ENCODE measurements around the gene DDC. TPM values are rescaled to one million over a fixed set of nuclear protein-coding genes. Genes with fewer than 3 reads are reported as not detected.

Gene DDC
- total RNA-seq, 1 experiment from 2014 or later: not detected

- Histone ChIP-seq H3K9me2 (ENCODE audit: insufficient read depth) (no peaks in the 10 kb centered on the region), H3K4me1 (ENCODE audit: control insufficient read depth in 1 of 2, insufficient read depth in 2 of 2, low read length in 2 of 2) (no peaks in the 10 kb centered on the region), H3K9ac (ENCODE audit: low read length) (no peak overlapping the region), H3K27me3 (ENCODE audit: insufficient read depth, low read length) (peaks cover 16% of the 10 kb centered on the region), H3K27ac (ENCODE audit: low read depth, low read length) (no peak overlapping the region), H2AFZ (ENCODE audit: low read depth, low read length, poor library complexity, severe bottlenecking) (no peak overlapping the region), H3K79me2 (ENCODE audit: insufficient read depth, low read length) (no peaks in the 10 kb centered on the region), H3K4me2 (ENCODE audit: low read length) (no peak overlapping the region), H3K4me3 (replicated peaks in 1 of 2; ENCODE audit: low read depth in 1 of 2, low read length in 2 of 2) (no peak overlapping the region), H4K20me1 (ENCODE audit: insufficient read depth) (no peaks in the 10 kb centered on the region), H3K36me3 (ENCODE audit: control insufficient read depth in 1 of 2, insufficient read depth in 2 of 2, low read length in 2 of 2) (no peaks in the 10 kb centered on the region), H3K9me3 (ENCODE audit: control insufficient read depth in 1 of 2, insufficient read depth in 1 of 2, low read depth in 1 of 2, low read length in 2 of 2) (no peaks in the 10 kb centered on the region)
- CTCF ChIA-PET: no interaction called here
- ATAC-seq (no peak), DNase-seq (ENCODE audit: low read depth, low spot score) (no peak)
- RAD21 ChIA-PET (ENCODE audit: low non-redundant PET in 1 of 2, low total read pairs in 2 of 2, uncharacterized antibody in 2 of 2, unreplicated experiment in 2 of 2): no interaction called here
- TF ChIP-seq ZNF274 (IDR thresholded peaks at IDR 0.05; ENCODE audit: low read depth, low read length) (no peak), REST (IDR thresholded peaks at IDR 0.05; ENCODE audit: low read depth) (no peak), JUND (IDR thresholded peaks at IDR 0.05) (no peak), SIN3A (IDR thresholded peaks at IDR 0.05; ENCODE audit: low read depth) (no peak), CBX3 (IDR thresholded peaks at IDR 0.05; ENCODE audit: low read depth) (no peak)
- POLR2A ChIA-PET: no interaction called here
- intact Hi-C loops (cut with micrococcal nuclease): no loop called here
- BruUV-seq (replicated peaks): no TSS peak
These were observed 772 bp upstream of the DDC start for GRCh38 chr7:50565977-50566376.

GRCh38 chr7:50565559-50565916, 333 bp upstream of the DDC start:
- intact Hi-C loops (cut with micrococcal nuclease): no loop called here
- POLR2A ChIA-PET: no interaction called here

More at GRCh38 chr7:50565559-50565916, 333 bp upstream of the DDC start:
- Histone ChIP-seq H3K79me2 (ENCODE audit: insufficient read depth, low read length) (no peaks in the 10 kb centered on the region), H4K20me1 (ENCODE audit: insufficient read depth) (no peaks in the 10 kb centered on the region), H3K9me2 (ENCODE audit: insufficient read depth) (no peaks in the 10 kb centered on the region), H2AFZ (ENCODE audit: low read depth, low read length, poor library complexity, severe bottlenecking) (no peak overlapping the region), H3K4me1 (ENCODE audit: control insufficient read depth in 1 of 2, insufficient read depth in 2 of 2, low read length in 2 of 2) (no peaks in the 10 kb centered on the region), H3K9ac (ENCODE audit: low read length) (no peak overlapping the region), H3K4me2 (ENCODE audit: low read length) (no peak overlapping the region), H3K9me3 (ENCODE audit: control insufficient read depth in 1 of 2, insufficient read depth in 1 of 2, low read depth in 1 of 2, low read length in 2 of 2) (no peaks in the 10 kb centered on the region), H3K27ac (ENCODE audit: low read depth, low read length) (no peak overlapping the region), H3K36me3 (ENCODE audit: control insufficient read depth in 1 of 2, insufficient read depth in 2 of 2, low read length in 2 of 2) (no peaks in the 10 kb centered on the region), H3K27me3 (ENCODE audit: insufficient read depth, low read length) (peaks cover 16% of the 10 kb centered on the region), H3K4me3 (replicated peaks in 1 of 2; ENCODE audit: low read depth in 1 of 2, low read length in 2 of 2) (no peak overlapping the region)
- no peak for TF ChIP-seq ZFX (IDR thresholded peaks at IDR 0.05)
- no peak for TF ChIP-seq EZH2phosphoT487 (IDR thresholded peaks at IDR 0.05; ENCODE audit: borderline replicate concordance)
- TF ChIP-seq CEBPB (IDR thresholded peaks at IDR 0.05; ENCODE audit: low read depth): no peak
- no peak for TF ChIP-seq CBX3 (IDR thresholded peaks at IDR 0.05; ENCODE audit: low read depth)
- no peak for TF ChIP-seq YY1 (IDR thresholded peaks at IDR 0.05; ENCODE audit: extremely low read depth, insufficient replicate concordance, low read depth, low read length)
- no peak for TF ChIP-seq REST (IDR thresholded peaks at IDR 0.05; ENCODE audit: low read depth)
- no peak for TF ChIP-seq RAD21 (IDR thresholded peaks at IDR 0.05; ENCODE audit: low read depth)
- TF ChIP-seq POLR2A (IDR thresholded peaks at IDR 0.05; ENCODE audit: borderline replicate concordance, extremely low read depth, insufficient read depth, insufficient read length): no peak
- TF ChIP-seq CTCF (IDR thresholded peaks at IDR 0.05 in 2 of 3, conservative IDR thresholded peaks at IDR 0.05 in 1 of 3; ENCODE audit: borderline replicate concordance in 1 of 3, insufficient read depth in 1 of 3, low read depth in 2 of 3, low read length in 2 of 3): no peak
- no peak for TF ChIP-seq SP1 (IDR thresholded peaks at IDR 0.05; ENCODE audit: low read depth)
- TF ChIP-seq SIN3A (IDR thresholded peaks at IDR 0.05; ENCODE audit: low read depth): no peak
- BruUV-seq (replicated peaks): no TSS peak
- ATAC-seq (no peak), DNase-seq (ENCODE audit: low read depth, low spot score) (no peak)
- ChIA-PET CTCF (no interaction called here), RAD21 (ENCODE audit: low non-redundant PET in 1 of 2, low total read pairs in 2 of 2, uncharacterized antibody in 2 of 2, unreplicated experiment in 2 of 2) (no interaction called here)

Measured in HCT116 (cell line).